22Rv1 (cell line): Measurements from ENCODE around the gene CDA.
"Not testable (repeated sequence)": the region's sequence is repeated elsewhere in the genome, so short reads cannot be mapped to it uniquely, and the experiment has no call there.

Source experiments
- CTCF ChIP-seq: fragments of 450-650 bp; IDR thresholded peaks from 2 replicates; pipeline ENCODE4 v1.5.1; 2017; ENCODE audit warnings: mild to moderate bottlenecking
- ZFX ChIP-seq: fragments of 450-650 bp; IDR thresholded peaks from 2 replicates; pipeline ENCODE4 v1.6.1; 2017; ENCODE audit warnings: antibody characterized with exemption, borderline replicate concordance

GRCh38 chr1:20606801-20607570 is 18.1 kb downstream of the CDA start:
- TF ChIP-seq CTCF, ZFX: not testable (repeated sequence)
